OCI-M1 (cell line): ENCODE results near the gene TM6SF1.
"Not testable (repeated sequence)": the region's sequence is repeated elsewhere in the genome, so short reads cannot be mapped to it uniquely, and the experiment has no call there.

Source experiments
- DNase-seq: peaks from one replicate; lab custom pipeline; 2025; lab: John Stamatoyannopoulos, UW

Gene TM6SF1

DNA sequence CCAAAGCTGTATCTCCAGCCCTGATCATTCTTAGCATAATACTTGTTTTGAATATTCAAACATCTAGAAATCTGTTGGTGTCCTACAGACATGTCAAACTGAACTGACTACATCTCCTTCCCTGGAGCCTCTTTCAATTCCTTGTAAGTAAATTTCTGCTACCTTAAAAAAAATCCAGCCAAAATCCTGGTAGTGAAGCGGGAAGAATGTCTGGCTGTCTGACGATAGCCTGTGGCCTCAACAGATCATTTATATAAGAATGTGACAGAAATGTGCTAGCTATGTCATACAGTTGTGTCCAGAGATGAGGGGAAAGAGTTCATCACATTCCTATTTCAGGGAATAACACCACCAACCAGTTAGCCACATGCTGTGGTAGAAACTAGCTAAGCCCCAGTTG, 18.6 kb upstream of the TM6SF1 start:
- DNase-seq = no peak

DNA sequence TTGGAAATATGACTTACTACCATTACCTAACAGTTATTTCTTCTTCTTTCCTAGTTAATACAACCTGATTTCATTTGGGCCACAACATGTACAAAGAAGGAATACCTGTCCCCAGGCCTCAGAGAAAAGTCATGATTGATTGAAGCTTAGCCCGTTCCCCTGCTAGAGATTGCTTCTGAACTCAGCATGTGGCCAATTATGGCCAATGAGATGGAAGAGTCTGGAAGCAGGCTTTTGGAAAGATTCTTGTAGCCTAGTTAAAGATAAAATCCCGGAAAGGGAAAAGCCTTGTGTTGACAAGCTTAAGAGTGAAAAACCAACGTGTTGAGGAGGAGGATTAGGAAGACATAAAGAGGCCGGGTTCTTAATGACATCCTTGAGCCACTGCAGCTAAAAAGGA, 17.0 kb upstream of the TM6SF1 start:
- DNase-seq = no peak

DNA sequence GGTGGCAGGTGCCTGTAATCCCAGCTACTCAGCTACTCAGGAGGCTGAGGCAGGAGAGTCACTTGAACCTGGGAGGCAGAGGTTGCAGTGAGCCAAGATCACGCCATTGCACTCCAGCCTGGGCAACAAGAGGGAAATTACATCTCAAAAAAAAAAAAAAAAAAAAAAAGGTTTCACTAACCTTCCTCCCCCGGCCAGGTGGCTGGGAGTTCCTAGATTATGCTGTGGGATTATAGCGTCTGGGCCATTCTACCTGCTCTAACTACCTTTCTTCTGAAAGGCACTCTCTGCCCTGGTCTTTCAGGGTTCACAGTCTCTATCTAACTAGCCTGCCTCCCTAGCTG, 15.5 kb upstream of the TM6SF1 start:
- not testable (repeated sequence) for DNase-seq

DNA sequence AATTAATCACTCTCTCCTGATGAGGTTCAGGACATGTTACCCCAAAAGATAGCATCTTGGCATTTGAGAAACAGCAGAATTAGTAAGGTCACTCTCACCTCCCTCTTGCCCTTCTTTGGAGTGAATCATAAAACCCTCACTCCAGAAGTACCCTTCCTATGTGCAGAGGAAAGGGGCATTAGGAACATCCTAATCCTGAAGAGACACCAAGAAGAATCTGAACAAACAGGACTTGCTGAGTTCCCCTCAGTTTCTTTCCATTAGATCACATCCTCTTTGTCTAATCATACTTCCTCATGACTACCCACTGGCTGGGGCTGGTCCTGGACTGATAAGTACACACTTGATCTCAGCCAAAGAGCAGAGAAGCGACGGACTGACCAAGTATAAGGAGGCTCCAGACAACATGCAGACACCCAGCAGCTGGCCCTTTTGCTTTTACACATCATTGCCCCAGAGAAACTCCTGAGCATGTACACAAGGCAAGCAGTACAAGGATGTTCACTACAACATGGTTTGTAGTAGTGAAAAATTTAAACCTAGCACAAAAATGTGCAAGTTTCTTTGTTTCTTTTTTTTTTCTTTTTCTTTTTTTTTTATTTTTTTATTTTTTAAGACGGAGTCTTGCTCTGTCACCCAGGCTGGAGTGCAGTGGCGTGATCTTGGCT, 15.0 kb upstream of the TM6SF1 start:
- DNase-seq = peak; percentile 98

DNA sequence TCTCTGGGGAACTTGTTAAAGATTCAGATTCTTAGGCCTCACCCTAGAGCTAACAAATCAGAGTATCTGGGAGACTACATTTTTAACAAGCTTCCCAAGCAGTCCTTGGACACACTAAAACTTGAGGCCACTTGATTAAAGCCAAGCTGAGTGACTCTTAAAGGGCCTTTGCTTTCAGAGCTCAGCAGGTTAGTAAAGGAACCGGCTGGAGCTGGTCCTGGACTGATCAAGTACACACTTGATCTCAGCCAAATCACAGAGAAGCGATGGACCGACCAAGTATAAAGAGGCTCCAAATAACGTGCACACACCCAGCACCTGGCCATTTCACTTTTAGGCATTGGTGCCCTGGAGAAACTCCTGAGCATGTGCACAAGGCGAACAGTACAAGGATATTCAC, 12.9 kb upstream of the TM6SF1 start:
- DNase-seq = no peak

DNA sequence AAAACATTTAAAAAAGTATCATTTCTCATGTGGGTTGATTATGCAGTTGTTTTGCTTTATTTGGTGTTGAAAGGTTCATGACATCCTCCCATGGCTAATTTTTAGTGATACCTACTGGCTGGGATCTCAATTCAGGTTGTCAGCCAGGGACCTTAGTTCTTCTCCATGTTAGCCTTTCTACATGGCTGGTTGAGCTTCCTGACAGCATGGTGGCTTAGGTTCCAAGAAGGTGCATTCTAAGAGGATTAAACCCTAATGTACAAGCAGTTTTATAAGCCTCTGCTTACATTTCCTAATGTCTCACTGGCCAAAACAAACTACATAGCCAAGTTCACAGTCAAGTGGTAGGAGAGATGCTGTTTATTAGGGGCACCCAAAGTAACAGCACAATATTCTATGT, 9.4 kb upstream of the TM6SF1 start:
- DNase-seq = no peak

DNA sequence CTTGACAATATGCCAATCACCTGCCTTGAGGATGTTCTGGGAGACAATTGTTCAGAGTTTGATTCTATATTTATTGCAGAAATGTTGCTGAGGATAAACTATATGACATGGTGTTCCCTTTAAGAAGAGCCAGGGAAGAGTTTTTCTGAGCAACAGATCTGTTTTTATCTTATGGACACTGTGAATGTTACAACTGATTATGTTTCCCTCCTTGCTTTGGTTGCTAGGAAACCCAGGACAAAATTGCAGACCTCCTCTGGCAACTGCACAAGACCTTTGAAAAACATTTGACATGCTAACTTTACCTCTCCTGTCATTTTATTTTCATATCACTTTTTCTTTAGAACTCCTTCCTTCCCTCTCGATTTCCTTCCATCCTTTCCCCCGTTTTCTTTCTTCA, 8.2 kb upstream of the TM6SF1 start:
- DNase-seq = peak; percentile 17

DNA sequence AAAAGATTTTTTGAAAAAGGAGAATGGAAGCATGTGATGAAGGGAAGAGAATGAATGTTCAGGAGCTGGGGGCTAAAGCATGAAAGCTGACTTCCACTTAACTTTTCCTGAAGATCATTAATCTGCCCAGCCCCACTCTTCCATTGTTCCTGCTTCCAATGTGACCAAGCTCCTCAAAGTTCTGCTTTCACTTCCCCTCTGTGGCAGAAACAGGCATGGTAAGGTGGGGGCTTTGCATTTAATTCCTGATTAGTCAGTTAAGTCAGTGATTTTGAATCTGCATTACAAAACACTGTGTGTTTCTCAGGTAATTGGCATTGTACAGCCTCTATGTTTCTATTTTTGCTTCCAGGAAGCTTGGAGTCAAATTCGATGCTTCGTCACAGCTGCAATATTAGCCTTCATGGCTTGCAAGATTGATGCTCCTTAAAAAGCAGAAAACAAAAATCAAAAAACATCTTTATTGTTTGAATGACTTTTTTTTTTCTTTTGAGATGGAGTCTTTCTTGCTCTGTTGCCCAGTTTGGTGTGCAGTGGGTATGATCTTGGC, 7.3 kb upstream of the TM6SF1 start:
- DNase-seq = no peak

DNA sequence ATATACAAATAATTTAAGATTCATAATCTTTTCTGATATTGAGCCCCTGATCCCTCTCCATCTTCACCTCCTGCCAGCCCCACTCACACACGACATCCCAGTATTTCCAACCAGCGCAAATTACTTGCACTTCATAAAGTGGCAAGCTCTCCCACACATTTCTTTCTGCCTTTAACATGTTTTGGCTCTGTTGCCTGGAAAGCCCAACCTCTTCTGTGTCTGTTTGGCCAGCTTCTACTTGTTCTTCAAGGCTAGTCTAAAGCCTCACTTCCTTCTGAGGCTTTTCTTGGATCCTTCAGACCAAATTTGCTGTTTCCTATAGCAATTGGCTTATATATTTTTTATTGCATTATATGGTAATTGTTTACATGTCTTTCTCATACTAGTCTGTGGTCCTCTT, 5.1 kb upstream of the TM6SF1 start:
- no peak for DNase-seq

DNA sequence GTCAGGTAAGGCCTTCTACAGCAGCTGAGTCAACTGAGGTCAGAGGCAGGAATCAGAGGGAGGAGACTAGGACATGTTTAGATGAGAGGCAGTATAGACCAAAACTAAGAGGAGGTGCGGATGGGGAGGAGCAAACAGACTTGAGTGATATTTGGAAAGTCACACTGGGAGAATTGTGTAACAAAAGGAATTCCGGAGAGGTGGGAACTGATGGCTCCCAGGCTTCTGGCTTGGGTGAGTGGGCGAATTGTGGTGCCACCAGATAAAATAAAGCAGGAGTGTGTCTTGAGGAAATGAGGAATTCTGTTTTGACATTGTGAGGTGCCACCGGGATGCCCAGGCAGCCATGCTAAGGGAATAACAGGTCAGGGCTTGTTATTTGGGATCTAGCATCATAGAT, 3.3 kb upstream of the TM6SF1 start:
- no peak for DNase-seq

DNA sequence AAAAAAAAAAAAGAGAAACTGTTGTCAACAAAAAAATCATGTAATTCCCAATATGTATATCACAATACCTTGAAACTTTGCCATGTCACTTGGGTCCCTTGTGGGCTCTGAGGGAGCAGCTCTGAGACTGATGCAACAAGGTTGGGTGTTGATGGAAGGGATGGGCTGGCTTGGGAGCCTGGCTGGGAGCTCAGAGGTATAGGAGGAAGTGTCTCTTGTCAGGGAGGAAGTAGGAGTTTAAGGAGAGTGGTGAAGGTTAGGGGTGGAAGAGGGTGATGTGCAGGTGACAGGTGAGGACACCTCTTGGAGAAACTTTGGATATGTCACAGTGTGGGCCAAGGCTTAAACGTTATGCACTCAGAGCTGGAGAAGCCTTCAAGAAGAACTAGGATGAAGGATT, 2.0 kb upstream of the TM6SF1 start:
- peak; percentile 56 for DNase-seq

DNA sequence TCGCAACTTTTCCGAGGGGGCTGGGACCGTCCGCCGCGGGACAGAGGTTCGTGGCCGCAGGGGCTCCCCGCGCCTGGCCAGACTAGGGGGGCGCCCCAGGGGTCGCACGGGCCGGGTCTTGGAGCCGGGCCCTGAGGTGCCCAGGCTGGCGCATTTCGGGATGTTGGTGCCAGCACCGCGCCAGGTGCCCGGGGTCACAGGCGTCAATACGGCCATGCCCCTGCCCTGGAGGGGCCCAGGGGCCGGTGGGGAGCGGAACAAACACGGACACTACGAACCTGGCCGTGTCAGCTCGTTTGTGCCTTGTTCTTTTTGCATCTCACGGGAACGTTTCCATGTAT, 366 bp downstream of the TM6SF1 start:
- DNase-seq = no peak

DNA sequence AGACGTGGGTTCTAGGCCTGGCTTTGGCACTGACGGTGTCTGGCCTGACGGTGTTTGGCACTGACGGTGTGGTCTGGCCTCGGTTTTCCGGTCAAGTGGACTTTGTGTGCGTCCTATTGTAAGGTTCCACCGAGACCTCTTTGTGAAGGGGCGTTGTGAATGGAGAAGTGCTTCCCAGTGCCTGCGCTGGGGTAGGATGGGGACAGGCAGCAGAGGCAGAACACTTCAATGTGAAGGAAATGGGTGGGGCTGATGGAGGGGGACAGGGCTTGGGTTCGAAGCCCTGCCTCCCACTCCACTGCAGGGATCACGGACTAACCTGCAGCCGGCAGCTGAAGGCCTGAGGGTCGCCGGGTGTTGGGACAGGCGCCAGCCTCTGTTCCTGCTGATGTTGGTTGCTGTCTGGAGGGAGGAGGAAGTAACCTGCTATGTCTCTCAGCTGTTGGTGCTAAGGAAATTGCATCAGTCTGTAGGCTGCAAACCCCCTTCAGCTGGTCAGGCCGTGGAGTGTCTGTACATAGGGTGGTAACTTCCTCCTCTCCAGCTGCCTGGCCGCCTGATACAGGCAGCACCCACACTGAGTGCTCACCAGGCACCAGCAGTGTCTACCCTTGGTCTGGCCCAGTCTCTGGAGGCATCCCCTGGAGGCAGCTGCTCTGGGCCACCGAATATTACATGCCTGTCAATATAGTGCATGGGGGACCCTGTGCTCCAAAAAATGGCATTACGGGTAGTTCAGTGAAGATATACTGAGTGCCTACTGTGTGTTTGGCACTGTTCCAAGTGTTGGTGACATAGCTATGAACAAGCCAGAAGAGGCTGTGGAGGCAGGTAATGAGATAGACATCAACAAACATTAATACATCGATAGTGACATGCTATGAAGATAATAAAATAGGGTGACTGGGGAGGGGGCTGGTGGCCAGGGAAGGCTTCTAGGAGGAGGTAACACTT, 1.1 kb downstream of the TM6SF1 start:
- DNase-seq = peak; percentile 95

DNA sequence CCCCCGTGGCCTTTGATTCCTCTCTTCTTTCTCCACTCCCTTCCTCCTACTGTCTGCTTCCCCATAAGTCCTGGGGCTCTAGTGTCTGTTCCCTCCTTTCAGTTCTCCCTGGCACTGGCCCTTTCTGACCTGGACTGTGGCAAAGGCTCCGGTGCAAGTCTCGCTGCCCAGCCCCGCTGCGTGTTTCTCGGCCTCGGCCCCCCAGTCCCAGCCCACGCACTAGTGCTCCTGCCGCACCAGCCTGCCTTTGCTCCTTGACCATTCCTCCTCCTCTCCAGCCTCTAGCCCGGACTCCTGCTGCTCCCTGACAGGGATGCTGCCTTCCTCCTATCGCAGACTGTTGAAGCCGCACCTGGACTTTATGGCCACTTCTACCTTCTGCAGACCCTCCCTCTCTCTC, 2.1 kb downstream of the TM6SF1 start:
- no peak for DNase-seq

DNA sequence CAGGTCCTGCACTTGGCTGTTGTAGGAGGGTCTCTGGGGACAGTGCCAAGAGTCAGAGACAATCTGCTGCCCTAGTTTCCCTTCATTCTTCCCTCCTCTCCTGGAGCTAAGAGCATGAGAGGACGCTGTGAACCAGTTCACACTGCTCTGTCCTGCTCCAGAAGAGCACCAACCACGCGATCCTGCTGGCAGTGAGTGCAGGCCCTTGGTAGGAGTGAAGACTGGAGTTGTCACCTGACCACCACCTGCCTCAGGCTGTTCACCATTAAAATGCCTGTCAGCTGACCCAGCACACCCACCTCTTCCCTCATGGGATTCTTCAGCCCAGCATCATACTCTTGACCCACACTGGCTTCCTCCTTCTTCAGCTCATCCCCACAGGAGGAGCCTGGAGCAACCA, 2.9 kb downstream of the TM6SF1 start:
- DNase-seq = no peak

DNA sequence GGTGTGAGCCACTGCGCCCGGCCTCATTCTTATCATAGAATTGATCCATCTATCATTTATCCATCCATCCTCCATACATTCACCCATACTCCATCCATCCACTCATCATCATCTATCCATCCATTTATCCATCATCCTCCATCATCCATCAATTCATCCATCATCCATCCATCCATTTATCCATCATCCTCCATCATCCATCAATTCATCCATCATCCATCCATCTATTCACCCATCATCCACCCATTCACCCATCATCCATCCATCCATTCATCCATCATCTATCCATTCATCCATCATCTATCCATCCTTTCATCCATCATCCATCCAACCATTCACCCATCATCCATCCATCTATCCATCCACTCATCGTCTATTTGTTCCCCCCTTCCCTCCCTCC, 3.7 kb downstream of the TM6SF1 start:
- DNase-seq = no peak

DNA sequence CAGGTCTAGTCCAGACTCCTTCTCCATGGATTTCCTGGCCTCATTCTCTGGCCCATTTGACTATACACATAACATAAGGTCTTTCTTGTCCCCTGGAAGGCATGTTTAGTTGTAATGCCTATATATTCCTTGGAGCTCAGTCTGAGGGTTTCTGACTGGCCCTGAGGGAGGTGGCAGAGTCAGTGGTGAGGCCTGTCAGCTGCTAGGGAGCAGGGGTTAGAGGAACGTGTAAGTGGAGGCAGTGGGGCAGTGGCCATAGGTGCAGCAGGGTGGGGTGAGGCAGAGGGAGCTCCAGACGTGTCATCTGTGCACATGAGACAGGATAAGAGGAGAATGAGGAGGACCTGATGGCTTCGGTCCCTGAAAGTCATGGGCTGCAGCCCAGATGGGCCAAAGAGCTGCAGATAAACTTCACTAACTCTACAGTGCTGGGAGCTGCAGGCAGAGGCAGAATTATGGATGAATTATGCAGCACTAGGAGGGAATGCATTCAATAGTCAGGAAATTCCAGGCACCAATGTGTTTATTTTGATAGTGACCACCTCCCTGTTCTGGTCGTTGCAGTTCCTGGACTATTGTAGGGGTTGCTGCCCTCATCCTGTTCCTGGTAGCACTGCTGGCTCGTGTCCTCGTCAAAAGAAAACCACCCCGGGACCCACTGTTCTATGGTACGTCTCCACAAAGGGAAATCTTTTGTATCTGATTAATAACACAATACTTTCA, 4.9 kb downstream of the TM6SF1 start:
- no peak for DNase-seq

DNA sequence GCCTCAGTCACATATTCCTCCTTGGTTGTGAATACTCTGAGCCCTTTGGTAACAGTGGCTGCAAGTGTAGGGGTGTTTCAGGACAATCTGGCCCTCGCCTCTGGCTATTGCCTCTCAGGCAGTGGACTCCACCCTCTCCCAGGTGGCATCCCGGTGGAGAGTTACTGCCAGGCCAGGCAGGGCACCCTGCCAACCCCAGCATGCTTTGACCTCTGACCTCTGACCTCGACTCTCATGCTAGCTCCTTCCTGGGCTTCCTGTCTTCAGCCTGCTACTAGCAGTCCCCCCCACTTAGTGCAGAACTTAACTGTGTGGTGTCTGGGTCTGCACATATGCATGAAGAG, 5.5 kb downstream of the TM6SF1 start:
- DNase-seq = no peak

DNA sequence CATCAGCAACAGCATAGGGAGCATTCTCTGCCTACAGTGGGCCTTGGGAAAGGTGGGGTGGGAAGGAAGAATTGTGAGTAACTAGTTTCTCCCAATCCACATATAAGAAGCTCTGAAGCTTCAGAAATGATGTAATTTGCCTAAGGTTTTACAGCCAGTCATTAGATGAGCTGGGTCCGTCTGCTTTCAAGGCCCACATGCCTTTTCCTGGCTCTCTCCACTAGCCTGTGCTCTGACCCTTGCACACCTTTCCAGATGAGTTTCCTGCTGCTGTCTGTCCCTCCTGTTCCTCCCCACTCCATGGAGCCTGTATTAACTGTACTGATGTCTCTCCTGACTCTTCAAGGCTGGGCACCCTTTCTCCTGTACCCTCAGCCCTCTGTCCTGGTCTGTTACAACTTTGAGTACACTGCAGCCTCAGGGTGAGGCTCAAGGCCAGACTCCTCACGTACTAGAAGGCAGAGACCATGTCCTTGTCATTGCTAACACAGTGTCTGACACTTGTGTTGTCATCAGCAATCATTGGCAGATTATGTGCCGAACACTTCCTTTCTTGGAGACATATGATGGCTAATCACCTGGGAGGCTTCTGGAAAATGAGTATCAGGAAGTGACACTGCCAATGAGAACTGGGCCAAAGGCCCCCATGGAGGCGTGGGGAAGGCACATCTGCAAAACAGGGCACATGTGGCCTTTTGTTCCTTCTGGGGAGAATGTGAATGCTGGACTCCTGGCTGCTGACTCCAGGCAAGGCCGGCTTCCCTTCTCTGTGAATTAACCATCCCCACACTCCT, 6.6 kb downstream of the TM6SF1 start:
- DNase-seq = no peak

DNA sequence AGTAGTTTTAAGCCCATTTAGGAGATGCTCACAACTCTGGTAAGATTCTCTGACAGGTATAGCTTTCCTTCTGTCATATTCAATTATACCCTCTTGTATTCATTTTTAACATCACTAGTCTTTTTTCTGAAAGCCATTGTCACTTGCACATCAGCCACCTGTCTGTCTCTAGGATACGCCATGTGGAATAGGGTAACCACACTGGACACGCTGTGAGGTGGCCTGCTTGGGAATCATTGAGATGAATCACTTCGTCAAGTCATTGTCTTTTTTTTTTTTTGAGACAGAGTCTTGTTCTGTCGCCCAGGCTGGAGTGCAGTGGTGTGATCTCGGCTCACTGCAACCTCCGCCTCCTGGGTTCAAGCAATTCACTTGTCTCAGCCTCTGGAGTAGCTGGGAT, 7.4 kb downstream of the TM6SF1 start:
- DNase-seq = no peak

DNA sequence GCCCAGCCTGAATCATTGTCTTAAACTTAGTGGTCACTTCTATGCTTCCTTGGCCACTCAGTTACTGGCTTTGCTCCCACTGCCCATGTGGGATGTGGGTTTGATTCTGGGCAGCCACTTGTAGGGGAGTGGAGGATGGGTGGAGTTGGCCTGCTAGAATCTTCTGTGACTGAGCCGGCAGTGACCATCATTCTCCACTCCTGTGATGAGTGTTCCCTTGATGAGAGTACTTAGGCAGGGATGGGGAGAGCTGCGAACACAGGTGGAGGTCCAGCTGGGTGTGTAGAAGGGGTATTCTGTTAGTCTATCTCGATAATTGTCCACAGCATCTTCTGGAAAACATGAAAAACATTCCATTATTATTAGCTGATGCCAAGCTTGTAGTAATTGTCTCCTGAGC, 8.0 kb downstream of the TM6SF1 start:
- no peak for DNase-seq
